Psoas muscle (tissue), 8 donors: Measurements from ENCODE around the gene MICALL2. TPM values are rescaled to one million over a fixed set of nuclear protein-coding genes. Genes with fewer than 3 reads are reported as not detected.

Experiments
- ATAC-seq, 4 donors: fragments of 200-7000 bp; cut with Tn5 transposase; one replicate each; pipeline ENCODE4 v1.9.1; 2020; ENCODE audit warnings: moderate library complexity in 3 of 4, mild to moderate bottlenecking in 2 of 4
- DNase-seq, 2 donors: peaks; one replicate each; pipeline ENCODE4 v3.0.0-alpha.2; 2020
- H3K27ac ChIP-seq: fragments of 200-600 bp; one replicate; pipeline ENCODE4 v1.8.0; 2022
- H3K27me3 ChIP-seq, 3 donors: fragments of 200-600 bp in 1 of 3; one replicate each; pipeline versions ENCODE4 v1.6.1 to v1.8.0; 2013 to 2022; ENCODE audit warnings: low read length in 2 of 3, mild to moderate bottlenecking in 2 of 3, moderate library complexity in 1 of 3; ENCODE audit not compliant: insufficient read depth in 3 of 3
- H3K36me3 ChIP-seq, 2 donors: fragments of 200-600 bp in 1 of 2; one replicate each; pipeline versions ENCODE4 v1.6.1 to v1.8.0; 2013 to 2022; ENCODE audit warnings: low read depth in 1 of 2, mild to moderate bottlenecking in 1 of 2, moderate library complexity in 1 of 2; ENCODE audit not compliant: insufficient read depth in 1 of 2
- H3K4me1 ChIP-seq: fragments of 200-600 bp; one replicate; pipeline ENCODE4 v1.8.0; 2022
- H3K4me3 ChIP-seq: fragments of 200-600 bp; one replicate; pipeline ENCODE4 v1.8.0; 2022; ENCODE audit warnings: mild to moderate bottlenecking
- H3K9me3 ChIP-seq: fragments of 200-600 bp; one replicate; pipeline ENCODE4 v1.8.0; 2022
- CTCF ChIP-seq: fragments of 200-600 bp; IDR thresholded peaks from one replicate; pipeline ENCODE4 v1.8.0; 2022; ENCODE audit warnings: antibody characterized with exemption
- WGBS, 3 donors: extraction: QIAGEN DNeasy Blood & Tissue Kit; methylation state at CpG; one replicate each; pipeline versions ENCODE4 v1.1.6 to v1.1.7; 2013; 5-methylcytosine and 5-hydroxymethylcytosine counted together
- intact Hi-C, 2 donors: fragments of 100-400 bp; cut with DNase I; formaldehyde crosslinking; loops; one replicate each; pipeline versions ENCODE4 v1.11.0 to v1.14.2; 2022
- polyA plus RNA-seq, 3 donors: library from polyadenylated mRNA; stranded (reverse); fragments of 200-250 nt; gene quantifications; one replicate each; pipeline ENCODE4 v1.2.3, GENCODE V29; 2013
- total RNA-seq, 4 donors: library from RNA; stranded (reverse); fragmentation: NEBNext Ultra II Directional in 2 of 4; extraction: Animal tissue kit (Norgen Biotek cat#: 25700) in 2 of 4; gene quantifications; one replicate each; pipeline versions ENCODE4 v1.2.1 to v1.2.4, GENCODE V29; 2021 to 2023
- donor health status: healthy with polysubstance abuse.
- donor health status: DM: no; HTN: no; CAD: no; lungs with moderate emphysema.
- donor health status: Bipolar disorder and iron deficiency.
- donor health status: healthy.
- donor health status: DM: yes; HTN: yes; CAD: no.
- donor health status: DM: no; HTN: no; CAD: no.
- donor health status: DM: no; HTN: no; CAD: no.
- donor health status: DM: yes; HTN: yes; CAD: no.

The MICALL2 gene
- total and polyA plus RNA-seq, 7 donors = 4.6 to 12.0 (median 5.8) TPM

GRCh38 chr7:1439373-1440363 is 19.6 kb downstream of the MICALL2 start:
- no peaks in the 10 kb centered on the region for H3K4me1 ChIP-seq
- no peaks in the 10 kb centered on the region for H3K9me3 ChIP-seq
- 86 to 93% (median 92%) methylated on average over 29 to 31 of the region's 31 CpGs for WGBS, 3 donors
- TF ChIP-seq CTCF = no peak
- DNase-seq = no peak
- H3K4me3 ChIP-seq = no peak overlapping the region
- H3K27ac ChIP-seq = no peak overlapping the region
- H3K36me3 ChIP-seq = peaks cover 0 to 4% of the 10 kb centered on the region in 2 donors
- intact Hi-C loops = loop anchor here in 1 of 2 donors (10.0 kb wide), 1 partner anchor 215 kb away; no protein-coding TSS in a partner anchor
- no peaks in the 10 kb centered on the region for H3K27me3 ChIP-seq
- ATAC-seq = peak in 3 of 4 donors; percentile 32 to 61 (median 53)

- H3K4me3 ChIP-seq = no peak overlapping the region
- DNase-seq (no peak), ATAC-seq (no peak)
- WGBS, 3 donors = 85% methylated on average over 15 of the region's 15 CpGs
- intact Hi-C loops = loop anchor here in 1 of 2 donors (10.0 kb wide), 1 partner anchor 214 kb away; no protein-coding TSS in a partner anchor
- no peaks in the 10 kb centered on the region for H3K9me3 ChIP-seq
- TF ChIP-seq CTCF = no peak
- no peak overlapping the region for H3K27ac ChIP-seq
- H3K27me3 ChIP-seq = no peaks in the 10 kb centered on the region
- no peaks in the 10 kb centered on the region for H3K4me1 ChIP-seq
- peaks cover 0 to 4% of the 10 kb centered on the region in 2 donors for H3K36me3 ChIP-seq
Observed at GRCh38 chr7:1438821-1439220, 20.4 kb downstream of the MICALL2 start.

- no peaks in the 10 kb centered on the region for H3K4me1 ChIP-seq
- 80 to 89% (median 88%) methylated on average over 5 to 10 of the region's 10 CpGs for WGBS, 3 donors
- ATAC-seq (peak in 1 of 4 donors; percentile 24), DNase-seq (no peak)
- H3K4me3 ChIP-seq = no peak overlapping the region
- TF ChIP-seq CTCF = no peak
- H3K36me3 ChIP-seq = peaks cover 0 to 4% of the 10 kb centered on the region in 2 donors
- H3K27me3 ChIP-seq = no peaks in the 10 kb centered on the region
- intact Hi-C loops = loop anchor here in 1 of 2 donors (10.0 kb wide), 1 partner anchor 213 kb away; no protein-coding TSS in a partner anchor
- no peaks in the 10 kb centered on the region for H3K9me3 ChIP-seq
- no peak overlapping the region for H3K27ac ChIP-seq
Observed at GRCh38 chr7:1438208-1438607, 21.1 kb downstream of the MICALL2 start.

GRCh38 chr7:1437155-1437880 is 22.0 kb downstream of the MICALL2 start:
- H3K27ac ChIP-seq = no peak overlapping the region
- no peaks in the 10 kb centered on the region for H3K9me3 ChIP-seq
- H3K36me3 ChIP-seq = peaks cover 0 to 4% of the 10 kb centered on the region in 2 donors
- DNase-seq = no peak
- TF ChIP-seq CTCF = no peak
- no peak overlapping the region for H3K4me3 ChIP-seq
- no peak for ATAC-seq
- H3K4me1 ChIP-seq = no peaks in the 10 kb centered on the region
- WGBS, 3 donors = 88 to 89% (median 88%) methylated on average over 43 of the region's 43 CpGs
- peaks cover 0 to 4% (median 0%) of the 10 kb centered on the region in 3 donors for H3K27me3 ChIP-seq
- intact Hi-C loops = loop anchor here in 1 of 2 donors (10.0 kb wide), 1 partner anchor 213 kb away; no protein-coding TSS in a partner anchor
